GM12878 (cell line): Measurements from ENCODE around the gene EPAS1. TPM values are rescaled to one million over a fixed set of nuclear protein-coding genes. Genes with fewer than 3 reads are reported as not detected.

Experiments
- ATAC-seq: fragments of 200-7000 bp; cut with Tn5 transposase; 3 replicates; pipeline ENCODE4 v1.9.1; 2020; ENCODE audit warnings: mild to moderate bottlenecking, moderate library complexity
- BruUV-seq: library from RNA; stranded (reverse); fragments of 400-500 nt; replicated peaks from 2 replicates; lab custom pipeline; 2021; lab: Mats Ljungman, UMichigan
- CTCF ChIA-PET: fragments of 300-600 bp; sonication (Branson Sonifier 250); formaldehyde crosslinking; extraction: SDS; loops from one replicate; lab custom pipeline; 2021; ENCODE audit warnings: inconsistent platforms; lab: Yijun Ruan, JAX
- POLR2A ChIA-PET: fragments of 350-600 bp; formaldehyde crosslinking; extraction: SDS; loops from one replicate; lab custom pipeline; 2021; ENCODE audit warnings: inconsistent platforms; lab: Charles Lee
- RAD21 ChIA-PET: fragments of 300-600 bp; sonication (Branson Sonifier 250); formaldehyde crosslinking; loops from one replicate; lab custom pipeline; 2023; ENCODE audit warnings: antibody characterized with exemption; ENCODE audit not compliant: unreplicated experiment; lab: Charles Lee
- SMC1A ChIA-PET: fragments of 300-600 bp; sonication (Branson Sonifier 250); formaldehyde crosslinking; loops from one replicate; lab custom pipeline; 2023; ENCODE audit not compliant: unreplicated experiment, uncharacterized antibody; lab: Charles Lee
- DNase-seq: peaks from one replicate; pipeline ENCODE4 v3.0.0-alpha.2; 2011; ENCODE audit warnings: low read depth, low spot score
- FAIRE-seq: peaks from 3 replicates; lab custom pipeline; 2011; peaks lifted over from hg19 to GRCh38; lab: Jason Lieb, UNC
- H2AFZ ChIP-seq: 2 replicates; pipeline ENCODE4 v1.6.0; 2011; ENCODE audit warnings: low read depth, low read length, control low read depth; ENCODE audit not compliant: control insufficient read depth
- H3K27ac ChIP-seq: 2 replicates; pipeline ENCODE4 v1.5.1; 2011; ENCODE audit warnings: control low read depth; ENCODE audit not compliant: control insufficient read depth, insufficient read depth
- H3K27me3 ChIP-seq, 2 experiments: replicated peaks in 1 of 2; 2 replicates each; pipeline versions ENCODE4 v1.6.0 to v1.6.1; 2011; ENCODE audit warnings: low read length in 1 of 2; ENCODE audit not compliant: control insufficient read depth in 2 of 2, insufficient read depth in 2 of 2
- H3K36me3 ChIP-seq, 2 experiments: 2 replicates each; pipeline ENCODE4 v1.5.1; 2011; ENCODE audit warnings: low read length in 1 of 2; ENCODE audit not compliant: control insufficient read depth in 2 of 2, insufficient read depth in 2 of 2
- H3K4me1 ChIP-seq: 2 replicates; pipeline ENCODE4 v1.6.1; 2011; ENCODE audit warnings: mild to moderate bottlenecking, low read length, moderate library complexity, mixed read lengths; ENCODE audit not compliant: control insufficient read depth, insufficient read depth
- H3K4me2 ChIP-seq: 2 replicates; pipeline ENCODE4 v1.6.0; 2011; ENCODE audit warnings: control low read depth; ENCODE audit not compliant: control insufficient read depth, insufficient read depth
- H3K4me3 ChIP-seq: fragments of 200-600 bp; sonication (generic); 2 replicates; pipeline ENCODE4 v1.5.1; 2016
- H3K79me2 ChIP-seq: 2 replicates; pipeline ENCODE4 v1.6.0; 2011; ENCODE audit warnings: low read length; ENCODE audit not compliant: control insufficient read depth, insufficient read depth
- H3K9ac ChIP-seq: 2 replicates; pipeline ENCODE4 v1.8.0; 2011; ENCODE audit warnings: low read length, control low read depth, mixed read lengths; ENCODE audit not compliant: control insufficient read depth, insufficient read depth
- H3K9me3 ChIP-seq: replicated peaks from 3 replicates; pipeline ENCODE4 v1.5.1; 2011; ENCODE audit warnings: mild to moderate bottlenecking, low read length; ENCODE audit not compliant: control insufficient read depth, insufficient read depth
- H4K20me1 ChIP-seq: 2 replicates; pipeline ENCODE4 v1.6.0; 2011; ENCODE audit not compliant: control insufficient read depth, insufficient read depth
- FOS ChIP-seq: IDR thresholded peaks from 3 replicates; pipeline ENCODE4 v1.6.1; 2011; ENCODE audit warnings: borderline replicate concordance; ENCODE audit not compliant: insufficient read length; ENCODE audit errors: extremely low read depth
- IRF4 ChIP-seq: IDR thresholded peaks from 2 replicates; pipeline ENCODE4 v1.6.1; 2011; ENCODE audit warnings: low read depth, low read length
- JUNB ChIP-seq: IDR thresholded peaks from 2 replicates; pipeline ENCODE4 v1.6.1; 2016; ENCODE audit warnings: antibody characterized with exemption, mild to moderate bottlenecking
- MEF2A ChIP-seq: IDR thresholded peaks from 2 replicates; pipeline ENCODE4 v1.6.1; 2011; ENCODE audit warnings: low read depth, mild to moderate bottlenecking, low read length, moderate library complexity; ENCODE audit not compliant: insufficient read depth
- MTA3 ChIP-seq: IDR thresholded peaks from 2 replicates; pipeline ENCODE4 v1.6.1; 2012; ENCODE audit warnings: low read length, inconsistent platforms, borderline replicate concordance
- RELA ChIP-seq: fragments of 450-650 bp; IDR thresholded peaks from 2 replicates; pipeline ENCODE4 v1.8.0; 2014; ENCODE audit warnings: borderline replicate concordance; ENCODE audit not compliant: partially characterized antibody
- ZBTB4 ChIP-seq: fragments of 450-650 bp; formaldehyde crosslinking; IDR thresholded peaks from 2 replicates; pipeline ENCODE4 v1.4.0; 2022; ENCODE audit warnings: mild to moderate bottlenecking, moderate library complexity
- WGBS: methylation state at CpG from one replicate; pipeline ENCODE4 v1.1.6; 2016; ENCODE audit warnings: low lambda C conversion rate; ENCODE audit not compliant: insufficient replicate concordance, insufficient coverage; ENCODE audit errors: missing lambda C conversion rate; 5-methylcytosine and 5-hydroxymethylcytosine counted together
- in situ Hi-C: fragments of 300-500 bp; cut with MboI; formaldehyde crosslinking; loops from 9 replicates; pipeline ENCODE4 v1.14.3; 2018; ENCODE audit warnings: mixed read lengths
- intact Hi-C: fragments of 100-400 bp; cut with micrococcal nuclease; formaldehyde crosslinking; loops from one replicate; pipeline ENCODE4 v1.14.2; 2022; ENCODE audit not compliant: unreplicated experiment
- polyA plus RNA-seq, 11 experiments: library from polyadenylated mRNA; depleted of rRNA in 4 of 11; unstranded in 6 of 11; stranded (reverse) in 5 of 11; fragments of >200 nt; fragmentation: Nextera tagmentation in 4 of 11; fragmentation: Illumina TruSeq in 1 of 11; extraction: Ambion mirVana in 4 of 11; extraction: Trizol in 1 of 11; gene quantifications; 1 replicate in 1 of 11; 2 replicates in 10 of 11; pipeline versions ENCODE4 v1.2.1 to v1.2.3, GENCODE V29; 2011 to 2016; ENCODE audit warnings: inconsistent platforms in 2 of 11, missing spikeins in 2 of 11, low read depth in 1 of 11
- total RNA-seq, 4 experiments: library from RNA; depleted of rRNA in 3 of 4; stranded (reverse); fragments of >200 nt in 3 of 4; fragmentation: Illumina TruSeq in 1 of 4; extraction: Trizol in 1 of 4; gene quantifications; 2 replicates each; pipeline versions ENCODE4 v1.2.1 to v1.2.3, GENCODE V29; 2013 to 2021

EPAS1 gene
- total and polyA plus RNA-seq, 10 of the 15 experiments (the other 5 are each of a cell fraction or from before 2014, with no cell fraction given), result 0.11 to 22.0 (median 1.3) TPM; not detected in 1

GRCh38 chr2:46276642-46277041, 20.6 kb upstream of the EPAS1 start:
- H3K4me2 ChIP-seq, result no peak overlapping the region
- 20% methylated on average over 2 of the region's 2 CpGs for WGBS

More at GRCh38 chr2:46276642-46277041, 20.6 kb upstream of the EPAS1 start:
- Histone ChIP-seq H3K27ac (no peak overlapping the region), H3K4me1 (no peaks in the 10 kb centered on the region), H4K20me1 (no peaks in the 10 kb centered on the region), H3K27me3 (no peaks in the 10 kb centered on the region; a peak in 1 of 4 replicates), H3K36me3 (no peaks in the 10 kb centered on the region), H3K9me3 (no peaks in the 10 kb centered on the region)
- SMC1A ChIA-PET, result interaction anchor here (0.7 to 2.0 kb wide), 3 partner anchors 30 to 272 kb away, joined by 3 to 7 read pairs (median 3); no protein-coding TSS in a partner anchor
- POLR2A ChIA-PET, result interaction anchor here (1.0 to 1.1 kb wide), 2 partner anchors 21 to 37 kb away, joined by 3 read pairs; partner anchors contain the start of gene EPAS1
- ATAC-seq, result peak; percentile 44; the same call in 2 of the 3 replicates
- in situ Hi-C loops, result no loop called here
- no peak for FAIRE-seq
- TF ChIP-seq MEF2A, result no peak
- TF ChIP-seq JUNB, result no peak
- no peak for TF ChIP-seq ZBTB4 (CRISPR knock-in tag)
- no peak for TF ChIP-seq MTA3
- no peak for TF ChIP-seq IRF4
- TF ChIP-seq RELA, result no peak
- TF ChIP-seq FOS, result no peak
- TF ChIP-seq, all 136 proteins: peak for 0
- ChIA-PET CTCF (interaction anchor here (1.1 to 2.7 kb wide), 3 partner anchors 18 to 198 kb away, joined by 3 to 8 read pairs (median 3); no protein-coding TSS in a partner anchor), RAD21 (no interaction called here)
- no peak overlapping the region for H3K9ac ChIP-seq
- no peak overlapping the region for H3K4me3 ChIP-seq
- intact Hi-C loops, result no loop called here
- DNase-seq, result no peak
- no TSS peak for BruUV-seq
- H3K79me2 ChIP-seq, result no peaks in the 10 kb centered on the region
- no peak overlapping the region for H2AFZ ChIP-seq
